Neuronal stem cell (in vitro differentiated cells): ENCODE results near the gene SUPT3H.
A peak's percentile ranks its signal among the peaks of the same experiment; 100 is the strongest.
"Not testable (repeated sequence)": the region's sequence is repeated elsewhere in the genome, so short reads cannot be mapped to it uniquely, and the experiment has no call there.

Experiments
- DNase-seq: peaks from one replicate; pipeline ENCODE4 v3.0.0-alpha.2; 2013; ENCODE audit warnings: low spot score
- H2AFZ ChIP-seq: one replicate; pipeline ENCODE4 v1.6.1; 2013; ENCODE audit warnings: mild to moderate bottlenecking, low read length, inconsistent platforms
- H2AK5ac ChIP-seq: 2 replicates; pipeline ENCODE4 v1.6.1; 2013; ENCODE audit warnings: low read depth, mild to moderate bottlenecking, inconsistent platforms, low read length, moderate library complexity, mixed read lengths
- H2BK120ac ChIP-seq: 2 replicates; pipeline ENCODE4 v1.6.1; 2013; ENCODE audit warnings: low read depth, mild to moderate bottlenecking, inconsistent platforms, low read length, moderate library complexity, mixed read lengths
- H2BK12ac ChIP-seq: one replicate; pipeline ENCODE4 v1.6.1; 2013; ENCODE audit warnings: low read length, inconsistent platforms
- H2BK15ac ChIP-seq: 2 replicates; pipeline ENCODE4 v1.6.1; 2013; ENCODE audit warnings: mild to moderate bottlenecking, low read length, inconsistent platforms, mixed read lengths
- H2BK5ac ChIP-seq: one replicate; pipeline ENCODE4 v1.6.1; 2013; ENCODE audit warnings: inconsistent platforms, mild to moderate bottlenecking, low read length, moderate library complexity
- H3K14ac ChIP-seq: one replicate; pipeline ENCODE4 v1.6.1; 2013; ENCODE audit warnings: low read length, inconsistent platforms
- H3K18ac ChIP-seq: 2 replicates; pipeline ENCODE4 v1.6.1; 2013; ENCODE audit warnings: low read length, inconsistent platforms
- H3K23ac ChIP-seq: 2 replicates; pipeline ENCODE4 v1.6.1; 2013; ENCODE audit warnings: low read depth, mild to moderate bottlenecking, mixed read lengths, low read length, inconsistent platforms; ENCODE audit not compliant: poor library complexity
- H3K27ac ChIP-seq: replicated peaks from 3 replicates; pipeline ENCODE4 v1.5.1; 2013; ENCODE audit warnings: low read length, inconsistent platforms
- H3K27me3 ChIP-seq, 3 experiments: 2 replicates each; pipeline ENCODE4 v1.6.1; 2013; ENCODE audit warnings: low read length in 3 of 3, mild to moderate bottlenecking in 2 of 3, inconsistent platforms in 1 of 3, low read depth in 1 of 3, mixed read lengths in 1 of 3, moderate library complexity in 1 of 3; ENCODE audit not compliant: control insufficient read depth in 3 of 3, insufficient read depth in 3 of 3
- H3K36me3 ChIP-seq, 2 donors: replicated peaks in 1 of 2; 2 replicates each; pipeline ENCODE4 v1.6.1; 2013; ENCODE audit warnings: low read length in 2 of 2; ENCODE audit not compliant: control insufficient read depth in 2 of 2, insufficient read depth in 2 of 2
- H3K4ac ChIP-seq: 2 replicates; pipeline ENCODE4 v1.6.1; 2013; ENCODE audit warnings: inconsistent platforms, mild to moderate bottlenecking, low read length, moderate library complexity
- H3K4me1 ChIP-seq, 2 donors: 1 replicate in 1 of 2; 2 replicates in 1 of 2; pipeline ENCODE4 v1.6.1; 2013; ENCODE audit warnings: low read length in 2 of 2, low read depth in 1 of 2; ENCODE audit not compliant: control insufficient read depth in 2 of 2, insufficient read depth in 1 of 2
- H3K4me2 ChIP-seq: one replicate; pipeline ENCODE4 v1.6.1; 2013; ENCODE audit warnings: mild to moderate bottlenecking, low read length, inconsistent platforms; ENCODE audit not compliant: insufficient read depth, poor library complexity, severe bottlenecking
- H3K4me3 ChIP-seq, 2 donors: 2 replicates each; pipeline ENCODE4 v1.5.1; 2013; ENCODE audit warnings: low read length in 2 of 2, mild to moderate bottlenecking in 2 of 2, inconsistent platforms in 1 of 2, moderate library complexity in 1 of 2
- H3K79me1 ChIP-seq: one replicate; pipeline ENCODE4 v1.6.1; 2013; ENCODE audit warnings: low read depth, mild to moderate bottlenecking, inconsistent platforms, low read length, moderate library complexity
- H3K9ac ChIP-seq: one replicate; pipeline ENCODE4 v1.6.1; 2013; ENCODE audit warnings: mild to moderate bottlenecking, low read depth, low read length, inconsistent platforms; ENCODE audit not compliant: poor library complexity
- H3K9me3 ChIP-seq, 2 donors: replicated peaks in 1 of 2; 2 replicates each; pipeline versions ENCODE3 to v1.6.1; 2013; ENCODE audit warnings: low read length in 2 of 2, mild to moderate bottlenecking in 2 of 2, inconsistent platforms in 1 of 2, low read depth in 1 of 2, mixed read lengths in 1 of 2, moderate library complexity in 1 of 2; ENCODE audit not compliant: control insufficient read depth in 2 of 2, insufficient read depth in 1 of 2
- H4K8ac ChIP-seq: one replicate; pipeline ENCODE4 v1.6.1; 2013; ENCODE audit warnings: low read depth, mild to moderate bottlenecking, inconsistent platforms, low read length, moderate library complexity
- H4K91ac ChIP-seq: one replicate; pipeline ENCODE4 v1.6.1; 2013; ENCODE audit warnings: low read length, low read depth, mild to moderate bottlenecking, inconsistent platforms; ENCODE audit not compliant: poor library complexity
- WGBS, 2 donors: extraction: QIAGEN DNeasy Blood & Tissue Kit; methylation state at CpG; one replicate each; pipeline ENCODE4 v1.1.7; 2013; ENCODE audit warnings: missing lambda C conversion rate in 2 of 2, mixed read lengths in 1 of 2; ENCODE audit not compliant: insufficient read length in 2 of 2, insufficient replicate concordance in 1 of 2; ENCODE audit errors: extremely low coverage in 2 of 2; 5-methylcytosine and 5-hydroxymethylcytosine counted together

Gene SUPT3H

DNA sequence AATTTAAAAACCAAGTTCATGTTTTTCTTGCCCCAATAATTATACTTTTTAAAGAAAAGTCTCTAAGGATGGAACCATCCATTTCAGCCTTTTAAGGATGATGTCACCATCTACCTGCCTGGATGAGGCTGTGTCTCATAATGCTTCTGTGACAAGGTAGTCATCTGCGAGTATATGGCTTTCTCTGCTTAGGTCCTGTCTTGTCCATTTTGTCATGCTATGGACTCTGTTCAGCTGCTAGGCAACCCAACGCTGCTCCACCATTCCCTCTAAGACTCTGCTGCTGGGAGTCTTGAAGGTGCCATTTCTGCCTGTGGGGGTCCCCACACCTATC lies 509.4 kb downstream of the SUPT3H start:
- Histone ChIP-seq H2AFZ (no peak overlapping the region), H3K4me1 (no peaks in the 10 kb centered on the region), H4K91ac (no peak overlapping the region), H2BK120ac (no peak overlapping the region), H3K27me3 (no peaks in the 10 kb centered on the region), H2BK15ac (no peak overlapping the region), H2BK12ac (no peak overlapping the region), H3K27ac (no peak overlapping the region), H3K36me3 (no peaks in the 10 kb centered on the region), H3K4me2 (no peak overlapping the region), H3K9ac (no peak overlapping the region), H3K79me1 (no peaks in the 10 kb centered on the region), H3K4me3 (no peak overlapping the region), H3K14ac (no peak overlapping the region), H3K4ac (no peak overlapping the region), H3K18ac (no peak overlapping the region), H3K23ac (no peak overlapping the region), H3K9me3 (peaks cover 0 to 11% of the 10 kb centered on the region in 2 donors), H2BK5ac (no peak overlapping the region), H4K8ac (no peak overlapping the region), H2AK5ac (no peak overlapping the region)
- WGBS, 2 donors, result no CpG with 5 or more reads among the region's 2 CpGs
- DNase-seq, result no peak

DNA sequence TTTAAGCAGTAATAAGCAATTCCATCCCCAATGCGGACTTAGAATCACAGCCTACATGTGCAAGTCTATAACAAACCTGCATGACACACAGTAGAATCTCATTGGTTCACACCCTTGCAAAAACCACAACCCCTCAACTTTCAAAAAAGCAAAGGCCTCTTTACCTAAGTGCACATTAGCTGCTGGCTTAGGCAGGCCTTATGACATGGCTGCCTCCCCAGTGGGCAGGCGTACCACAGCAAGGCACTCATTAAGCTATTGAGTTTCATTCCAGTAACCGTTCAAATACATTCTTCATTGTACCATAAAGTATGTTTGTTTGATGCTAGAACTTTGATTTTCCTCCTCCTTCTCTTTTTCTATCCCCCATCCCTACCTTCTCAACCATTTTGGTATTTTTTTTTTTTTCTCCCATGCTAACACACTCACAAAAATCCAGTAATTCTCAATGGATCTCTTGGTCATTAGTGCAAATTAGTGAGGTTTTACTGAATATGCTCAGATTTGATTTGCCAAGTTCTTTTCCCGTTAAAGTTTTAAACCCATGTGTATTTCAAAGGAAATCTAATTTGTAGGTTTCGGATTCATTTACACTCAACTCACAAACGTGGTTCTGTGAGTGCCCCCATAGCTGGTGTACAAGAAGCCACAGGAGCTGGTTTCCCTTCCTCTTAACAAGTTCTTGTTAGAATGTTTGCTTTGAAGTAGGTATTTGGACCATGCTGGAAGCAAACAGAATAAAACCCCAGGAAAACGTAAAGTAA lies 510.0 kb downstream of the SUPT3H start:
- Histone ChIP-seq H3K23ac (no peak overlapping the region), H3K4ac (no peak overlapping the region), H3K14ac (no peak overlapping the region), H3K36me3 (no peaks in the 10 kb centered on the region), H3K79me1 (no peaks in the 10 kb centered on the region), H3K27ac (no peak overlapping the region), H2BK120ac (no peak overlapping the region), H3K18ac (no peak overlapping the region), H2BK15ac (no peak overlapping the region), H2AFZ (no peak overlapping the region), H3K9ac (no peak overlapping the region), H3K4me1 (no peaks in the 10 kb centered on the region), H2BK12ac (no peak overlapping the region), H2BK5ac (no peak overlapping the region), H3K4me3 (peak overlapping the region in 1 of 2 donors; percentile 60), H4K91ac (no peak overlapping the region), H4K8ac (no peak overlapping the region), H2AK5ac (no peak overlapping the region), H3K27me3 (no peaks in the 10 kb centered on the region), H3K9me3 (peaks cover 0 to 11% of the 10 kb centered on the region in 2 donors), H3K4me2 (no peak overlapping the region)
- no peak for DNase-seq
- WGBS, 2 donors, result no CpG with 5 or more reads among the region's 7 CpGs

DNA sequence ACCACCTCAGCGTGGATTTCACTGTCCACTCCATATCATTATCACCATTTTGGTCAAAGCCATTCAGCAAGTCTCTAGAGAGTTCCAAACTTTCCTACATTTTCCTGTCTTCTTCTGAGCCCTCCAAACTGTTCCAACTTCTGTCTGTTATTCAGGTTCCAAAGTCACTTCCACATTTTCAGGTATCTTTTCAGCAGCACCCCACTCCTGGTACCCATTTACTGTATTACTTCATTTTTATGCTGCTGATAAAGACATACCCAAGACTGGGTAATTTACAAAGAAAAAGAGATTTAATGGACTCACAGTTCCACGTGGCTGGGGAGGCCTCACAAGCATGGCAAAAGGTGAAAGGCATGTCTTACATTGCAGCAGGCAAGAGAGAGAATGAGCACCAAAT lies 512.5 kb downstream of the SUPT3H start:
- not testable (repeated sequence) for H2BK120ac ChIP-seq, H3K36me3 ChIP-seq, H3K27me3 ChIP-seq, H4K91ac ChIP-seq, H3K4me3 ChIP-seq, H2AFZ ChIP-seq, DNase-seq, H2BK15ac ChIP-seq, H3K14ac ChIP-seq, H2BK5ac ChIP-seq, H3K9ac ChIP-seq, H3K4ac ChIP-seq, H3K27ac ChIP-seq, H2AK5ac ChIP-seq, H3K23ac ChIP-seq, H3K79me1 ChIP-seq, H4K8ac ChIP-seq, H3K18ac ChIP-seq, H3K4me1 ChIP-seq, H2BK12ac ChIP-seq, H3K4me2 ChIP-seq
- WGBS, 2 donors, result no CpG with 5 or more reads among the region's 2 CpGs
- peaks cover 0 to 11% of the 10 kb centered on the region in 2 donors for H3K9me3 ChIP-seq

DNA sequence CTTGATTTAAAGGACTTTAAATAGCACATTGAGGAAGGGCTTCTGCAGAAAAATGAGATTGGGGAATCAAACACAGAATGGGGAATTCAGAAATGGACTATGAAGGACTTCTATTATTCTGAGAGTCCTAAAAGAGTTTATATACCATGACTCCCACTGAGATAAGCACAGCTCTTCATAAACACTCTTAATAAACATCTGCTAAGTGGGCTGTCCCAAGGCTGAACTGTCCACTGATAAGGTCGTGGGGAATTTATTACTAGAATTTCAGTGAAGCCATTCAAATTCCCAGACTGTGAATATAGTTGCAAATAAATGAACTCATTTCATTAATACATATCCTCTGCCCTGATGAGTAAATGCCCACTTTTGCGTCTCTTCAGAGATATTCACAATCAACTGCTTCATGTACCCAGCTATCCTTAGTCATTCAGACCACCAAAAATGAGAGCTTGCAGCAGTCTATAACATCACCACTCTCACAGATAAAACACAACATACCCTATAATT lies 517.8 kb downstream of the SUPT3H start:
- H2BK15ac ChIP-seq, result no peak overlapping the region
- H2BK5ac ChIP-seq, result no peak overlapping the region
- no peak overlapping the region for H3K14ac ChIP-seq
- H4K91ac ChIP-seq, result no peak overlapping the region
- peaks cover 0 to 9% of the 10 kb centered on the region in 2 donors for H3K4me1 ChIP-seq
- H2BK120ac ChIP-seq, result no peak overlapping the region
- no peaks in the 10 kb centered on the region for H3K27me3 ChIP-seq
- no peak overlapping the region for H3K9ac ChIP-seq
- H3K4me2 ChIP-seq, result no peak overlapping the region
- no CpG with 5 or more reads among the region's 2 CpGs for WGBS, 2 donors
- no peaks in the 10 kb centered on the region for H3K36me3 ChIP-seq
- peaks cover 0 to 3% of the 10 kb centered on the region in 2 donors for H3K9me3 ChIP-seq
- H2AFZ ChIP-seq, result no peak overlapping the region
- H3K79me1 ChIP-seq, result no peaks in the 10 kb centered on the region
- H3K23ac ChIP-seq, result no peak overlapping the region
- H3K4ac ChIP-seq, result no peak overlapping the region
- H3K4me3 ChIP-seq, result no peak overlapping the region
- no peak overlapping the region for H2BK12ac ChIP-seq
- H3K18ac ChIP-seq, result no peak overlapping the region
- H3K27ac ChIP-seq, result no peak overlapping the region
- DNase-seq, result no peak
- H4K8ac ChIP-seq, result no peak overlapping the region
- no peak overlapping the region for H2AK5ac ChIP-seq
